ENCODE results near the gene PDCD11.
"Not testable (repeated sequence)": the region's sequence is repeated elsewhere in the genome, so short reads cannot be mapped to it uniquely, and the experiment has no call there.

Gene PDCD11

DNA sequence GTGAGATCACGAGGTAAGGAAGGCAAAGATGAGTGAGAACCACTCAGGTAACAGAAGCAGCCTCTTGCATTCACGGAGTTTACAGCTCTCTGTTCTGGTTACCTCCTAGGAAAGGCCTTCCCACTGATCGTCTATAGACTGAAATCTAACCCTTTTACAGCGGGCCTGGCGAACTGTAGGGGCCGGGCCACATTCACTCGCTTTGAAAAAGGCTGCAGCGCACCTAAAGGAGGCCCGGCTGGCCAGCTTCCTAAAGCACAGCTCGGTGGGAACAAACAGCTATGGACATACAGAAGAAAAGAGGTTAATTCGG, 716 bp upstream of the PDCD11 start:
- peaks cover 53% of the 10 kb centered on the region for H3K36me3 ChIP-seq
- H3K9me3 ChIP-seq: no peaks in the 10 kb centered on the region
- H3K4me1 ChIP-seq: no peaks in the 10 kb centered on the region
- DNase-seq: no peak
- TF ChIP-seq, protein P1, sequence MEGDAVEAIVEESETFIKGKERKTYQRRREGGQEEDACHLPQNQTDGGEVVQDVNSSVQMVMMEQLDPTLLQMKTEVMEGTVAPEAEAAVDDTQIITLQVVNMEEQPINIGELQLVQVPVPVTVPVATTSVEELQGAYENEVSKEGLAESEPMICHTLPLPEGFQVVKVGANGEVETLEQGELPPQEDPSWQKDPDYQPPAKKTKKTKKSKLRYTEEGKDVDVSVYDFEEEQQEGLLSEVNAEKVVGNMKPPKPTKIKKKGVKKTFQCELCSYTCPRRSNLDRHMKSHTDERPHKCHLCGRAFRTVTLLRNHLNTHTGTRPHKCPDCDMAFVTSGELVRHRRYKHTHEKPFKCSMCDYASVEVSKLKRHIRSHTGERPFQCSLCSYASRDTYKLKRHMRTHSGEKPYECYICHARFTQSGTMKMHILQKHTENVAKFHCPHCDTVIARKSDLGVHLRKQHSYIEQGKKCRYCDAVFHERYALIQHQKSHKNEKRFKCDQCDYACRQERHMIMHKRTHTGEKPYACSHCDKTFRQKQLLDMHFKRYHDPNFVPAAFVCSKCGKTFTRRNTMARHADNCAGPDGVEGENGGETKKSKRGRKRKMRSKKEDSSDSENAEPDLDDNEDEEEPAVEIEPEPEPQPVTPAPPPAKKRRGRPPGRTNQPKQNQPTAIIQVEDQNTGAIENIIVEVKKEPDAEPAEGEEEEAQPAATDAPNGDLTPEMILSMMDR (IDR thresholded peaks at IDR 0.05; ENCODE audit: low read depth, low read length): no peak
- H3K27me3 ChIP-seq: no peaks in the 10 kb centered on the region
- peak overlapping the region; percentile 89 for H3K4me3 ChIP-seq (ENCODE audit: low read depth, low read length)

DNA sequence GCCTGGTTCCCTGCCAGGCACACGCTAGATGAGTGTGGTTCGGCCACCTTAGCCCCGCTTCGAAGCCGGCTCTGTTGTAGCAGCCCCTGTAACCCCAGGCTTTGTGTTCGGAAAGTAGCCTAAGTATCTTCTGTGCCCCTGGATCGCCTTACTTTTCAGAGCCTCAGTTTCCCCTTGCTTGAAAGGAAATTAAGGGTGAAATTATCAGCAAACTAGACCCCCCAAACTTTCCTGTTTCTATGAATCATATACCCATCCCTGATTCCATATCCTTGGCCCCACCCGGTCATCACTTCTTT, 312 bp downstream of the PDCD11 start:
- no peak for DNase-seq
- Histone ChIP-seq H3K4me3 (ENCODE audit: low read depth, low read length) (peak overlapping the region; percentile 89), H3K27me3 (no peaks in the 10 kb centered on the region), H3K9me3 (no peaks in the 10 kb centered on the region), H3K36me3 (peaks cover 53% of the 10 kb centered on the region), H3K4me1 (no peaks in the 10 kb centered on the region)
- TF ChIP-seq, protein P1 (IDR thresholded peaks at IDR 0.05; ENCODE audit: low read depth, low read length): no peak

DNA sequence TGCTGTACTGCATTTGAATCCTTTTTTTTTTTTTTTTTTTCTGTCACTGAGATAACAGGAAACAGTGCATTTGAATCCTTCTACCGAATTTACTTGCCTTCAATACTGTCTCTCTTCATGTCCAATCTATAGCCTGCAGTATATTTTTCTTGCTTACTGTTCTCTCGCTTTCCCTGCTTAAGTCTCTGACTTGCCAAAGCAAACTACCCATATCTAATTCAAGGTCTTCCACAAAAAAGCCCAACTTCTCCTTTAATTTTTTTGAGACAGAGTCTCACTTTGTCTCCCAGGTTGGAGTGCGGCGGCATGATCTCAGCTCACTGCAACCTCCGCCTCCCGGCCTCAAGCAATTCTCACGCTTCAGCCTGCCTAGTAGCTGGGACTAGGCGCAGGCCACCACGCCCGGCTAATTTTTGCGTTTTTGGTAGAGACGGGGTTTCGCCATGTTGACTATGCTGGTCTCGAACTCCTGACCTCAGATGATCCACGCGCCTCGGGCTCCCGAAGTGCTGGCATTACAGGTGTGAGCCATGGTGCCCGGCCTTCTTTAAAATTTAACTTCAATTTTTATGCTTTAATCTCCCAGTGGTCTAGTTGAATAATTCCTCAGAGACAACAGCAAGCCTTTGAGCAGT, 882 bp downstream of the PDCD11 start:
- no peaks in the 10 kb centered on the region for H3K27me3 ChIP-seq
- TF ChIP-seq, protein P1 (IDR thresholded peaks at IDR 0.05; ENCODE audit: low read depth, low read length): no peak
- no peak for DNase-seq
- no peaks in the 10 kb centered on the region for H3K9me3 ChIP-seq
- H3K4me1 ChIP-seq: no peaks in the 10 kb centered on the region
- peaks cover 51% of the 10 kb centered on the region for H3K36me3 ChIP-seq
- H3K4me3 ChIP-seq (ENCODE audit: low read depth, low read length): peak overlapping the region; percentile 89

DNA sequence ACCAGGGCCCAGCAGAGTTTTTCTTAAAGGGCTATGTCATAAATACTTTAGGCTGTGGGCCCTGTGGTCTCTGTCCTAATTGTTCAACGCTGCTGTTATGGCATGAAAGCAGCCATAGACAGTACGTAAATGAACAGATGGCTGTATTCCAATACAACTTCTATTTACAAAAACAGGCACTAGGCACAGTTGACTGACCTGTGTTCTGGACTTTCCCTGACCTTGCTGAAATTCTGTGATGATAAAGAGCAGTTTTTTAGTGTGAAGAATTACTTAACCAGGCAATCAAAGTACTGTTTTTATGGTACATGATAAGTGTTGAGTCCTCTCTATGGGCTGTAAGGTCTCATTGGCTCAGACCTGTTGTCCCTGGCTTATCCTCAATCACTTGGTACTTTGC, 17.1 kb downstream of the PDCD11 start:
- no peaks in the 10 kb centered on the region for H3K4me1 ChIP-seq
- H3K27me3 ChIP-seq: no peaks in the 10 kb centered on the region
- no peak overlapping the region for H3K4me3 ChIP-seq (ENCODE audit: low read depth, low read length)
- H3K36me3 ChIP-seq: peaks cover 84% of the 10 kb centered on the region
- DNase-seq: no peak
- H3K9me3 ChIP-seq: no peaks in the 10 kb centered on the region
- TF ChIP-seq, protein P1 (IDR thresholded peaks at IDR 0.05; ENCODE audit: low read depth, low read length): no peak

DNA sequence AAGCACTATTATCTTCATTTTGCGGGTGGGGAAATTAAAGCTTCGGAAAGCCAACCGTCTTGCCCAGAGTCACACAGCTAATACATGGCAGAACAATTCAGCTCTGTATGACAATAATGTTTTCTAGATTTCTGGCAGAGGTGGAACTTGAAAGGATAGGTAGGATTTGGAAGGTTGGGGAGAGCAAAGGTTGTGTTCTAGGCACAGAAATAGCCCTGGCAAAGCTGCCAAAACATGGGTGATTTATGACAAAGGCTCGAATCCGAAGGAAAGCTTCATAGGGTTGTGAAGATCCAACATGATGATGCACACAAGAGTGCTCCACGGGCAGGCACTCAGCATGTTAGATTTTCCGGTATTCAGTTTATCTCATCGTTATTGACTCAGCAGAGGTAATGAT, 19.2 kb downstream of the PDCD11 start:
- no peak for DNase-seq
- Histone ChIP-seq H3K4me3 (ENCODE audit: low read depth, low read length) (no peak overlapping the region), H3K36me3 (peaks cover 89% of the 10 kb centered on the region), H3K4me1 (no peaks in the 10 kb centered on the region), H3K27me3 (no peaks in the 10 kb centered on the region), H3K9me3 (no peaks in the 10 kb centered on the region)
- TF ChIP-seq, protein P1 (IDR thresholded peaks at IDR 0.05; ENCODE audit: low read depth, low read length): no peak

DNA sequence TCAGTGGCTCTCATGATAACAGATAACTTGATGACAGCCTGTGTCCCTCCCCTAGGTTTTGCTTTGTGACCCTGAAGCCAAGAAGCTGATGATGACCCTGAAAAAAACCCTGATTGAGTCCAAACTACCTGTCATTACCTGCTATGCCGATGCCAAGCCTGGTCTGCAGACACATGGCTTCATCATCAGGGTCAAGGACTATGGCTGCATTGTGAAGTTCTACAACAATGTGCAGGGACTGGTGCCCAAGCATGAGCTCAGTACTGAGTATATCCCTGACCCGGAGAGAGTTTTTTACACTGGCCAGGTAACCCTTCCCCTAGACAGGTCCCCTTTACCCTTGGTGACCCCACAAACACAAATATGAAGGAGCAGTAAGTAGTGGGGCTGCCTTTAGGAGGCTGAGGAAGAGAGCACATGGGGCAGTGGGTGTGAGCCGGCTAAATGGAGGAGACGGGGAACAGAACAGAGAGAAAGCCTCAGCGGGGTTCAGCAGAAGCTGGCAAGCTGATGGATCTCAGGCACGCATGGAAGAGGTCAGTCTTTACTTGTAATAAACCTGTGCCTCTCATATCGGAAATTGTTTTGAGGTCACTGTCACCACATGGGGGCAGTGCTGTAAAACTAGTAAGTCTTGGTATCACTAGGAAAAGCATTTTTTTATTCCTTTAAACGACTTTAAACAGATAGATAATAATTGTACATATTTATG, 20.2 kb downstream of the PDCD11 start:
- peaks cover 87% of the 10 kb centered on the region for H3K36me3 ChIP-seq
- TF ChIP-seq, protein P1 (IDR thresholded peaks at IDR 0.05; ENCODE audit: low read depth, low read length): peak; percentile 58
- H3K27me3 ChIP-seq: no peaks in the 10 kb centered on the region
- H3K4me3 ChIP-seq (ENCODE audit: low read depth, low read length): no peak overlapping the region
- no peaks in the 10 kb centered on the region for H3K4me1 ChIP-seq
- DNase-seq: peak; percentile 65
- no peaks in the 10 kb centered on the region for H3K9me3 ChIP-seq

DNA sequence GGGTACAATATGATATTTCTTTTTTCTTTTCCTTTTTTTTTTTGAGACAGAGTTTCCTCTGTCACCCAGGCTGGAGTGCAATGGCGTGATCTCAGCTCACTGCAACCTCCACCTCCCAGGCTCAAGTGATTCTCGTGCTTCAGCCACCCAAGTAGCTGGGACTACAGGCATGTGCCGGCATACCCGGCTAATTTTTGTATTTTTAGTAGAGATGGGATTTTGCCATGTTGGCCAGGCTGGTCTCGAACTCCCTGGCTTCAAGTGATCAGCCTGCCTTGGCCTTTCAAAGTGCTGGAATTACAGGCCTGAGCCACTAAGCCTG, 20.7 kb downstream of the PDCD11 start:
- peaks cover 85% of the 10 kb centered on the region for H3K36me3 ChIP-seq
- not testable (repeated sequence) for H3K4me3 ChIP-seq (ENCODE audit: low read depth, low read length); H3K4me1 ChIP-seq; DNase-seq; H3K27me3 ChIP-seq; H3K9me3 ChIP-seq

Data from BE2C (cell line).